ENCODE data around the gene HIVEP3. TPM values are rescaled to one million over a fixed set of nuclear protein-coding genes. Genes with fewer than 3 reads are reported as not detected.

HIVEP3 gene
- total RNA-seq, 1 experiment from 2014 or later, result 0.55 TPM

GRCh38 chr1:41855713-41856112 lies 63.0 kb downstream of the HIVEP3 start (continued):
- TF ChIP-seq ARID4B (CRISPR knock-in tag; IDR thresholded peaks at IDR 0.05; ENCODE audit: borderline replicate concordance) (no peak), CBFB (CRISPR knock-in tag; IDR thresholded peaks at IDR 0.05; ENCODE audit: low read depth) (no peak), TCF7 (CRISPR knock-in tag; IDR thresholded peaks at IDR 0.05; ENCODE audit: low read depth) (no peak), GTF2I (CRISPR knock-in tag; conservative IDR thresholded peaks at IDR 0.05) (no peak), ZMAT4 (CRISPR knock-in tag; IDR thresholded peaks at IDR 0.05) (no peak), USF2 (CRISPR knock-in tag; IDR thresholded peaks at IDR 0.05) (no peak), E2F5 (CRISPR knock-in tag; IDR thresholded peaks at IDR 0.05) (no peak), USF1 (CRISPR knock-in tag; IDR thresholded peaks at IDR 0.05) (no peak)

GRCh38 chr1:41853907-41854306 lies 64.8 kb downstream of the HIVEP3 start:
- TF ChIP-seq JAZF1 (CRISPR knock-in tag; IDR thresholded peaks at IDR 0.05) (no peak), ZNF396 (CRISPR knock-in tag; IDR thresholded peaks at IDR 0.05; ENCODE audit: borderline replicate concordance) (no peak), CREB1 (CRISPR knock-in tag; IDR thresholded peaks at IDR 0.05) (no peak), NR2C2 (CRISPR knock-in tag; IDR thresholded peaks at IDR 0.05) (no peak), MXD4 (CRISPR knock-in tag; IDR thresholded peaks at IDR 0.05; ENCODE audit: borderline replicate concordance) (no peak), RORB (CRISPR knock-in tag; IDR thresholded peaks at IDR 0.05) (no peak), ETV6 (CRISPR knock-in tag; IDR thresholded peaks at IDR 0.05) (no peak), GRHL2 (CRISPR knock-in tag; IDR thresholded peaks at IDR 0.05; ENCODE audit: insufficient replicate concordance, severe bottlenecking) (no peak), ERG (CRISPR knock-in tag; IDR thresholded peaks at IDR 0.05) (no peak), TEAD1 (CRISPR knock-in tag; IDR thresholded peaks at IDR 0.05) (no peak), NR1H2 (CRISPR knock-in tag; IDR thresholded peaks at IDR 0.05) (no peak), NFATC4 (CRISPR knock-in tag; IDR thresholded peaks at IDR 0.05) (no peak), TP53 (CRISPR knock-in tag; IDR thresholded peaks at IDR 0.05) (no peak)
- no peak for DNase-seq (ENCODE audit: low spot score)
- Mint-ChIP-seq H3K4me3 (no peak overlapping the region), H3K36me3 (no peaks in the 10 kb centered on the region), H3K4me1 (peaks cover 5% of the 10 kb centered on the region), H3K27ac (no peak overlapping the region), H3K27me3 (ENCODE audit: low read depth) (0 out of 2 replicates have a peak, but pooled peaks cover 3% of the 10 kb centered on the region), H3K9me3 (peaks cover 4% of the 10 kb centered on the region)
- ATAC-seq, result no peak
- POLR2A ChIA-PET, result no interaction called here
- CTCF ChIA-PET, result interaction anchor here (0.6 to 1.3 kb wide), 2 partner anchors 12 to 15 kb away, joined by 3 read pairs; no protein-coding TSS in a partner anchor

All from WTC11 (cell line).